SK-N-SH (cell line): ENCODE measurements around the gene PLCH1.

Source experiments
- CTCF ChIP-seq: fragments of 200-600 bp; sonication (generic); IDR thresholded peaks from 2 replicates; pipeline ENCODE4 v1.6.1; 2017; ENCODE audit warnings: antibody characterized with exemption, mild to moderate bottlenecking, moderate library complexity
- POLR2AphosphoS5 ChIP-seq: IDR thresholded peaks from 2 replicates; pipeline ENCODE4 v1.6.1; 2012; ENCODE audit warnings: low read depth, low read length
- RAD21 ChIP-seq: IDR thresholded peaks from 2 replicates; pipeline ENCODE4 v1.6.1; 2012; ENCODE audit warnings: mild to moderate bottlenecking, low read length

GRCh38 chr3:155661760-155662159, 83.1 kb downstream of the PLCH1 start:
- TF ChIP-seq CTCF (no peak), POLR2AphosphoS5 (no peak), RAD21 (no peak)
